GM19395 (cell line): ENCODE measurements around the gene AMDHD1.

ENCODE experiments used
- ATAC-seq: cut with Tn5 transposase; IDR thresholded peaks from one replicate; pipeline ENCODE4 v1.9.1; 2021; ENCODE audit warnings: mild to moderate bottlenecking, moderate library complexity; ENCODE audit not compliant: unreplicated experiment

The AMDHD1 gene, protein sequence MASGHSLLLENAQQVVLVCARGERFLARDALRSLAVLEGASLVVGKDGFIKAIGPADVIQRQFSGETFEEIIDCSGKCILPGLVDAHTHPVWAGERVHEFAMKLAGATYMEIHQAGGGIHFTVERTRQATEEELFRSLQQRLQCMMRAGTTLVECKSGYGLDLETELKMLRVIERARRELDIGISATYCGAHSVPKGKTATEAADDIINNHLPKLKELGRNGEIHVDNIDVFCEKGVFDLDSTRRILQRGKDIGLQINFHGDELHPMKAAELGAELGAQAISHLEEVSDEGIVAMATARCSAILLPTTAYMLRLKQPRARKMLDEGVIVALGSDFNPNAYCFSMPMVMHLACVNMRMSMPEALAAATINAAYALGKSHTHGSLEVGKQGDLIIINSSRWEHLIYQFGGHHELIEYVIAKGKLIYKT

DNA sequence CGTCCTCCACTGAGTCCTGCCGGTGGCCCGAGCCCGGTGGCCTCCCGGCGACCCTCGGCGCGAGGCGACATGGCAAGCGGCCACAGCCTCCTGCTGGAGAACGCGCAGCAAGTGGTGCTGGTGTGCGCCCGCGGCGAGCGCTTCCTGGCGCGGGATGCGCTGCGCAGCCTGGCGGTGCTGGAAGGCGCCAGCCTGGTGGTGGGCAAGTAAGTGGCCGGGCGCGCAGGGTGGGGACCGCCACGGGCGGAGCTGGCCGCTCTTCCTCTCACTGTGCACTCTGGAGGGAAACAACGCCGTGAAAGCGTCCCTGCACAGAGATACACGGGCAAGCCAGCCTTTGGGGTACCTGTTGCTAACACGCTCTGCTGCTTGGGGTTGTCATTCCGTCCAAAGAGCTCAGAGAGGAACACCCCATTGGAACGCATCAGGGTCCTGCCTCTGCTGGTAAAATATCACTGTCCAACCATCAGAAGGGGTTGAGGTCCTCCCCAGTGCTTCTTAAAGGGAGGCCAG lies at the start of gene AMDHD1:
TSS of gene AMDHD1 (plus strand) at position 2 of the 513 bp plus-strand sequence. CDS start at position 70, 68 bp downstream.
- peak; percentile 64 for ATAC-seq

DNA sequence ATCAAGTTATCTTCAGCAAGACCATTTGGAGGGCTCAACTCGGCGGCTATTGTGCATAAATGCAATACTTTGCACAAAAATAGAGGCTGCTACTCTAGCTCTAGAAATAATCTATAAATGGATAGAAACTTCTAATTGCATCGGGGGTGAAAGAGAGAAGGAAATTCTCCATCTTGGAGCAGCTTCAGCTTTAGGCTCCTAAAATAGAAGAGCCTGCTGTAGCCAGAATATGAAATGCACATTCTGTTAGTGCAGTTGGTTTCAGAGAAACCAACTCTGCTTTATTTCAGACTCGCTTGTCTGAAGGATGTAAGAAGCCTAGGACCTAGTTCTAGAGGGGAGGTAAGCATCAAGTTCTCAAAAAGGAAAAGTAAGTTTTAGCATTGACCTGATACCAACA lies 46.3 kb upstream of the AMDHD1 start:
- ATAC-seq: no peak

GRCh38 chr12:95898081-95898480 lies 45.0 kb upstream of the AMDHD1 start:
- no peak for ATAC-seq

DNA sequence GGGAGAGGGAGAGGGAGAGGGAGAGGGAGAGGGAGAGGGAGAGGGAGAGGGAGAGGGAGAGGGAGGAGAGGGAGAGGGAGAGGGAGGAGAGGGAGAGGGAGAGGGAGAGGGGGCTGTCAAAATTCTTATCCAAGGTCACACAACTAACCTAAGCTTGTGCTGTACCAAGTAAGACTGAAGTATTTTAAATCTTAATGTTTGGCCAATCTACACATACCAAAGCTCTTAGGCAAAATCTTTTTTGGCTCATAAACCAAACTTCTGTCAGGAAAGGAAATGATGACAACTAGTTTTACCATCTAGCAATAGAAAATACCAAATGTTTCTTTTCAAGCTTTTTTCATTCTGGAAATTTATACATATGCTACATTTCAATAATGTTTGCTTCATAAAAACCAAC lies 34.6 kb upstream of the AMDHD1 start:
- ATAC-seq: no peak

DNA sequence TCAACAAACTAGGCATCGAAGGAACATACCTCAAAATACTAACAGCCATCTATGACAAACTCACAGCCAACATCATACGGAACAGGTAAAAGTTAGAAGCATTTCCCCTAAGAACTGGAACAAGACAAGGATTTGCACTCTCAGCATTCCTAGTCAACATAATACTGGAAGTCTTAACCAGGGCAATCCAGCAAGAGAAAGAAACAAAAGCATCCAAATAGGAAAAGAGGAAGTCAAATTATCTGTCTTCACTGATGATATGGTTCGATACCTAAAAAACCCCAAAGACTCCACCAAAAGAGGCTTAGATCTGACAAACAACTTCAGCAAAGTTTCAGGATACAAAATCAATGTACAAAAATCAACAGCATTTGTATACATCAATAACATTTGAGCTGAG lies 33.3 kb upstream of the AMDHD1 start:
- ATAC-seq: no peak

- peak; percentile 94 for ATAC-seq
Observed at GRCh38 chr12:95918194-95918993, 24.7 kb upstream of the AMDHD1 start.

DNA sequence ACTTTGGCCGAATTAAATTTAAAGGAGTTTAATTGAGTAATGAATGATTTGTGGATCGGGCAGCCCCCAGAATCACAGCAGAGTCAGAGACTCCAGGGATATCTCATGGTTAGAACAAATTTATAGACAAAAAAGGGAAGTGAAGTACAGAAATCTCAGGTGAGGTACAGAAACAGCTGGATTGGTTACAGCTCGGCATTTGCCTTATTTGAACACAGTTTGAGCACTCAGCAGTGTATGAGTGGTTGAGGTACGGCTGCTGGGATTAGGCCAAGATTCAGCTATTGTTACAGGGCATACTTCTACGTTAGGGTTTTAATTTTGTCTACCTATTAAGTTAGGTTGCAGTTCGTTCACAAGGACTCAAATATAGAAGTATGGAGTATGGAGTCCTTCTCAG lies 24.0 kb upstream of the AMDHD1 start:
- ATAC-seq: no peak

DNA sequence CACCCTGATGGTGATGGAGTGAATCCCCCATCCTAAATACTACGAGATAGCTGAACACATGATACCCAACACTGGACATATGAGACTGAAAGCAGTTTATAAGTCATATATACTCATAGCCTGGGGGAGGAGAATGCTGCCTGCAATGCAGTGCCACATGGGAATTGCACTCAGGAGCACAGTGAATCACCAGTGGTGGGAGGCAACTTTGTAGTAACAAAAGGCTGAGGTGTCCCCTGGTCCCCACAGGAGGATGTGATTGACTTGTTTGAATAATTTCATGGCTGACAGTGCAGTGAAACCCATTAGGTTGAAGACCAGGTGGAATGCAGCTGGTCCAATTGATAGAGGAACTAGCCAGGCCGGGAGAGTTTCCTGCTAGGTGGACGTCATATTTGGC lies 20.9 kb upstream of the AMDHD1 start:
- ATAC-seq: no peak

DNA sequence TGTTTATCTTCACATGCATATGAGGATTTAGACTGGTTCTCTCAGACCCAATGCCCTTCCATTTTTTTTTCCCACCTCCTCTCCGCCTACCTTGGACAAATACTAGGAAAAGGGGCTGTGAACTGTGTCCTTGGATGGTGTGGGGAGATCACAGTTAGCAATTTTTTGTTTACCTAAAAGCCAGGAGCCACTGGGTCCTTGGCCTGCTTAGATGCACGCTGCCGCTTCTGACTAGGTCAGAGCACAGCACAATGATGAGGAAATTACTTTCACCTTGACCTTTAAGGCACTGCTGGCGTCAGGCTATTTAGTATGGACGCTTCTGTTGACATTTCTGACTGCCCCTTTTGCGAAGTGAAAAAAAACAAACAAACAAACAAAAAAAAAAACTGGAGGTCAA lies 2.6 kb upstream of the AMDHD1 start:
- no peak for ATAC-seq

DNA sequence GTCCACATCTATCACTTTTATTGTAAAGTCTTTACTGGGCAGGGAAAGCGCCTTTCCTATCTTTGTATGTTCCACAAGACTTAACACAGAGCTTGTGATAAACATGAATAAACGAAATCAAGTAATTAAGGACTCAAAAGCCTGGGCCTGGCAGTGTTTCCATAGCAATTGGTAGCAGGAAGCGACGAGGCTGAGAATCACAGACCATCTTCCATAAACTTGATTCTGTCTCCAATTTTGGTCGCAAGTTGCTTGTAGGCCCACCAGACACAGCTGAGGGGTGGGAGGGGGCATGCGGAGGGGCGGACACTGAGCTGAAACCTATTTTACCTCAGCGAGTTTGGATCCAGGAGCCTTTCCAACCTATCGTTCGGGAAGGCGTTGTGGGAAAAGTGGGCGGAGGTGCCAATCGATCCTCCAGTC lies 1.0 kb upstream of the AMDHD1 start:
- ATAC-seq: no peak

- peak; percentile 98 for ATAC-seq
Observed at GRCh38 chr12:95942524-95943329, 404 bp upstream of the AMDHD1 start, which contains the start of gene CCDC38. Gene CCDC38, minus strand, starts transcription at chr12:95942614. Its CDS starts 6,105 bp downstream, at chr12:95936509.

DNA sequence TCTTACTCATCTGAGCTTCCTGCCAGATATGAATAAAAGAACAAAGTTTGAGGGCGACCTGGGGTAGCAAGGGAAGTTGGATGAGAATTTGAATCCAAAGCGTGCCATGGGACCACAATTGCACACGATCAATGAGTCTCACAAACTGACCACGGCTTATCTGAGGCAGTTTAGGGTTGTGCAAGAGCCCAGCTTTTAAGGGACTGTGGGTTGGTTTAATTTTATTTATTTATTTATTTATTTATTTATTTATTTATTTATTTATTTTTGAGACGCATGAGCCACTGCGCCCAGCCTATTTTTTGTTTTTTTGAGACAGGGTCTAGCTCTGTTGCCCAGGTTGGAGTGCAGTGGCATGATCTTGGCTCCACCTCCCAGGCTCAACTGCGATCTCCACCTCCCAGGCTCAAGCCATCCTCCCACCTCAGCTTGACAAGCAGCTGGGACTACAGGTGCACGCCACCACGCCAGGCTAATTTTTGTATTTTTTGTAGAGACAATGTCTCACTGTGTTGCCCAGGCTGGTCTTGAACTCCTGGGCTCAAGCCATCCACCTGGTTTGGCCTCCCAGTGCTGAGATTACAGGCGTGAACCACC lies 1.1 kb downstream of the AMDHD1 start:
- ATAC-seq: no peak

DNA sequence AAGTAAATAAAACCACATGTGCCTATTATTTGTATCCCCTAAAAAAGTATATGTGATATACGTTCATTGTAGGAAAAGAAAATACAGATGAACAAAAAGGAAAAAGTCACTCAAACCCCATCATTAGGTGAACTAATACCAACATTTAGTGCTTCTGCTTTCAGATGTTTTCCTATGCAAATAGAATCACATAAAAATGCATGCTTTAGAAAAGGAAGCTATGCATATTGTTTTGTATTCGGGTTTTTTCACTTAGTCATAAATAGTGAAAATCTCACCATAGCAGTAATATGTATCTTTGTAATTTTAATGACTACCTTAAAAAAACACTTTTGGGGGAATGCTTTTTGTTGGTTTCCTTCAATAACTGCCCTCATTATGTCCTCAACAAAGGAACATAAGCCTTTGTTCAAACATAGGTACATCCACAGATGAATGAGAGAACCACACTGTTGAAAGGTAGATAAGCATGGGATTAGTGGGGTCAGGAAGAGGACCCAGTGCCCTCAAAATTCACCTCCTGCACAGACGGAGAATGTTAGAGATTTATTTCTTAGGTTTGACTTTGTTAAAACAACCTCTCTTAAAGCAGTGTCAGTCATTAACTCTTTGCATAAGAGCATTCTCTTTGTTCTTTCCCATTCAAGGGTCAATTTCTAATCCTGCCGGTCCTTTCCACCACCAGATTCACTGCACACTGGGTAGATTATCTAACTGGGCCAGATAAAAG lies 6.5 kb downstream of the AMDHD1 start:
- ATAC-seq: no peak

DNA sequence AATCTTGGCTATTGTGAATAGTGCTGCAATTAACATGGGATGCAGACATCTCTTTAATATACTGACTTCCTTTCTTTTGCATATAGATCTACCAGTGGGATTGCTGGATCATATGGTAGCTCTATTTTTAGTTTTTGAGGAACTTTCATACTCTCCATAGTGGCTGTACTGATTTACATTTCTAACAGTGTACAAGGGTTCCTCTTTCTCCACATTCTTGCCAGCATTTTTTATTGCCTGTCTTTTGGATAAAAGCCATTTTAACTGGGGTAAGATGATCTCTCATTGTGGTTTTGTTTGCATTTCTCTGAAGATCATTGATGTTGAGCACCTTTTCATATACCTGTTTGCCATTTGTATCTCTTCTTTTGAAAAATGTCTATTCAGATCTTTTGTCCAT lies 8.4 kb downstream of the AMDHD1 start:
- ATAC-seq: no peak

DNA sequence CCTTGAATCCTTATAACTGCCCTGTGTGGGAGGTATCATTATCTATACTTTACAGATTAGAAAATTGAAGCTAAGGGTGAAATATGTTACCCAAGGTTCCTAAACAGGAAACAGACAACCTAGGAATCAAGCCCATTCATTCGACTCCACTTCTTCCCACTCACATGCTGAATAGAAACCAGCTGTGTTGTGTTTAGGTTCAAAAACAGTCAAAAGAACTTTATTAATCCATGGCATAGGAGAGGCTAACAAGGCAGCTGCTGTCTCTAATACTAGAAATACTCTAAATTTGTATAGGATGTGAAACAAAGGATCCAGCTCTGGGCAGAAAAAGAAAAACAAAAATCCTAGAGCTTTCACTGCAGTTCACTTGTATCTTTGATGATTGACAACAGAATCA lies 9.9 kb downstream of the AMDHD1 start:
- no peak for ATAC-seq

- ATAC-seq: no peak
Observed at GRCh38 chr12:95955549-95956159, 12.5 kb downstream of the AMDHD1 start.

GRCh38 chr12:95956557-95957145 lies 13.5 kb downstream of the AMDHD1 start:
- no peak for ATAC-seq

GRCh38 chr12:95959107-95959506 lies 16.0 kb downstream of the AMDHD1 start:
- ATAC-seq: no peak

GRCh38 chr12:95960241-95960640 lies 17.1 kb downstream of the AMDHD1 start:
- ATAC-seq: no peak
